Activated CD8-positive, alpha-beta T cell treated with anti-CD3 and anti-CD28 coated beads for 36 hours (primary cell): Measurements from ENCODE around the gene GAA. TPM values are rescaled to one million over a fixed set of nuclear protein-coding genes. Genes with fewer than 3 reads are reported as not detected.
A peak's percentile ranks its signal among the peaks of the same experiment; 100 is the strongest.

ENCODE experiments used
- ATAC-seq: fragments of 200-7000 bp; cut with Tn5 transposase; one replicate; pipeline ENCODE4 v1.10.0; 2021; ENCODE audit warnings: mild to moderate bottlenecking, moderate library complexity
- CTCF ChIA-PET: fragments of 350-600 bp; sonication (Branson Sonifier 250); formaldehyde crosslinking; loops from one replicate; lab custom pipeline; 2021; ENCODE audit warnings: antibody characterized with exemption; lab: Charles Lee
- POLR2A ChIA-PET: fragments of 350-600 bp; sonication (Branson Sonifier 250); formaldehyde crosslinking; loops from one replicate; lab custom pipeline; 2021; ENCODE audit warnings: antibody characterized with exemption; lab: Charles Lee
- DNase-seq: peaks from one replicate; pipeline ENCODE4 v3.0.0-alpha.2; 2020
- H3K27ac Mint-ChIP-seq: one replicate; pipeline ENCODE4 v1.8.0; 2021; ENCODE audit warnings: mild to moderate bottlenecking, mixed read lengths
- H3K27me3 Mint-ChIP-seq: one replicate; pipeline ENCODE4 v1.8.0; 2021; ENCODE audit warnings: mixed read lengths
- H3K36me3 Mint-ChIP-seq: one replicate; pipeline ENCODE4 v1.8.0; 2021; ENCODE audit warnings: low read depth, mixed read lengths
- H3K4me1 Mint-ChIP-seq: one replicate; pipeline ENCODE4 v1.8.0; 2021; ENCODE audit warnings: low read depth, mixed read lengths
- H3K4me3 Mint-ChIP-seq: one replicate; pipeline ENCODE4 v1.8.0; 2021; ENCODE audit warnings: mild to moderate bottlenecking, moderate library complexity, mixed read lengths
- H3K9me3 Mint-ChIP-seq: one replicate; pipeline ENCODE4 v1.8.0; 2021; ENCODE audit warnings: mixed read lengths
- CTCF ChIP-seq: fragments of 200-600 bp; IDR thresholded peaks from one replicate; pipeline ENCODE4 v1.8.0; 2022; ENCODE audit warnings: antibody characterized with exemption, mild to moderate bottlenecking
- intact Hi-C: fragments of 100-400 bp; cut with micrococcal nuclease; formaldehyde crosslinking; loops from one replicate; pipeline ENCODE4 v1.10.0; 2022
- total RNA-seq, 2 experiments: library from RNA; stranded (reverse); gene quantifications; one replicate each; pipeline ENCODE4 v1.2.3, GENCODE V29; 2021

GAA gene
- total RNA-seq, 2 experiments from 2014 or later: 42.6 to 46.2 TPM

DNA sequence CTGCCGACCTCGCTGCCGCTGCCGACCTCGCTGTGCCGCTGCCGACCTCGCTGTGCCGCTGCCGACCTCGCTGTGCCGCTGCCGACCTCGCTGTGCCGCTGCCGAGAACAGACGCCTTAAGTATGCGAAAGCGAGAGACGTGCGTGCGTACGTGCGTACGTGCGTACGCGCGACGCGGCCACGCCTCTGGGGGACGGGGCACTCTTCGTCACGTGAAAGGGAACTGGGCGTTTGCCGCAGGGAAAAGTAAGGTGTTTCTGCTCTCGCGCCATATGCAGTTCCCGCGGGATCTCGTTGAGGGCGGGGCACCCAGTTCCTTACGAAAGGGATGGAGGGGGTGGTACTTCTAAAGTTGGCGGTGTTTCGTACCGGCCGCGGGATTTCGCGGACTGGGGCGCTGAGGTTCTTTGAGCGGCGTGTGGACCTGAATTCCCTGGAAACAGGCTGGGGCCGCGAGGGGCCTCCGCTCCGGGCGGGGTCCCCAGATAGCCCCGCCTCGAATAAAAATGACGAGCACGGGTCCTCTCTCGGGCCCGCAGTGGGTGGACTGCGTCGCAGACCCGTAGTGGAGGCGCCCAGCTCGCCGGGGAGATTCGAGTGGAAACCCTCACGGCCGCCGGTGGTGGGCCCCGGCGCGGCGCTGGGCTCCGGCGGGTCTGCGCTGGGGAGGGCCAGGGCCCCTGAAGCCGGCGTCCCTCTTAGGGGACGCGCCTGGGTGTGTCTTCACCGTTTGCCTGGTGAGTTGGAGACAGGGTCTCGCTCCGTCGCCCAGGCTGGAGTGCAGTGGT lies 45.8 kb downstream of the GAA start, which contains the start of gene EIF4A3:
Gene EIF4A3, minus strand, starts transcription at position 94 of the 788 bp plus-strand sequence. CDS start 167 bp downstream, outside the sequence.
- H3K4me1 Mint-ChIP-seq: peaks cover 36% of the 10 kb centered on the region
- peaks cover 35% of the 10 kb centered on the region for H3K36me3 Mint-ChIP-seq
- POLR2A ChIA-PET: interaction anchor here (0.6 to 2.3 kb wide), 13 partner anchors 11 to 483 kb away, joined by 3 to 22 read pairs (median 4); partner anchors contain the start of genes CBX8 and GAA
- DNase-seq: peak; percentile 99
- H3K27me3 Mint-ChIP-seq: no peaks in the 10 kb centered on the region
- peak within 1 kb of the TSS; percentile 94 for H3K27ac Mint-ChIP-seq
- H3K4me3 Mint-ChIP-seq: peak within 1 kb of the TSS; percentile 84
- no peak for TF ChIP-seq CTCF
- ATAC-seq: peak; percentile 93
- CTCF ChIA-PET: interaction anchor here (1.4 to 2.4 kb wide), 3 partner anchors 46 to 139 kb away, joined by 3 to 14 read pairs (median 5); partner anchors contain the start of gene GAA
- H3K9me3 Mint-ChIP-seq: peaks cover 4% of the 10 kb centered on the region
- intact Hi-C loops: no loop called here

DNA sequence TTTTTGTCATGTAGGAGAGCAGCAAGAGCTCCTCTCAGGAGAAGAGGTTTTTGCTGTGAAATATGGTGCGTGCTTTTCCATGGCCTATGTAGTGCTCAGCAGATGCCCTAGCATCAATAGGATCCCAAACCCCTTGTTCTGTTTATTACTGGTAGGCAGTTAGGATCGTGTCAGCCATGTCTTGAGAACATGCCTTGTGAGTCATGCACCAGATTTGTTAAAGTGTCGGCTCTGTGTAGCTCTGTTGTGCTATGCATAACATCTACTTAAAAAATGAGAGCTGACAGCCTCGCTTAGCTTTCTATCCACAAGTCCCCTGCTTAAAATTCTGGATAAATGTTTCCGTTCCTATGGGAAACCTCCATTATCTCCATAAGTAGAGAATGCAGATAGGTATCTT lies 50.0 kb downstream of the GAA start:
- H3K27me3 Mint-ChIP-seq: no peaks in the 10 kb centered on the region
- ATAC-seq: no peak
- DNase-seq: no peak
- H3K36me3 Mint-ChIP-seq: peaks cover 4% of the 10 kb centered on the region
- intact Hi-C loops: no loop called here
- no peak overlapping the region for H3K27ac Mint-ChIP-seq
- peaks cover 13% of the 10 kb centered on the region for H3K4me1 Mint-ChIP-seq
- no peak for TF ChIP-seq CTCF
- H3K9me3 Mint-ChIP-seq: peaks cover 11% of the 10 kb centered on the region
- POLR2A ChIA-PET: interaction anchor here (2.3 kb wide), 1 partner anchor 11 kb away, joined by 9 read pairs; no protein-coding TSS in a partner anchor
- CTCF ChIA-PET: interaction anchor here (1.0 to 1.5 kb wide), 3 partner anchors 23 to 50 kb away, joined by 3 read pairs; partner anchors contain the start of gene GAA
- H3K4me3 Mint-ChIP-seq: no peak overlapping the region

GRCh38 chr17:80152081-80152702 lies 50.8 kb downstream of the GAA start:
- peaks cover under 1% of the 10 kb centered on the region for H3K36me3 Mint-ChIP-seq
- DNase-seq (peak; percentile 49), ATAC-seq (peak; percentile 52)
- H3K27ac Mint-ChIP-seq: no peak overlapping the region
- no peak overlapping the region for H3K4me3 Mint-ChIP-seq
- ChIA-PET POLR2A (no interaction called here), CTCF (interaction anchor here (1.5 kb wide), 1 partner anchor 44 kb away, joined by 3 read pairs; no protein-coding TSS in a partner anchor)
- peaks cover 13% of the 10 kb centered on the region for H3K4me1 Mint-ChIP-seq
- intact Hi-C loops: no loop called here
- no peak for TF ChIP-seq CTCF
- H3K27me3 Mint-ChIP-seq: no peaks in the 10 kb centered on the region
- H3K9me3 Mint-ChIP-seq: peaks cover 11% of the 10 kb centered on the region

DNA sequence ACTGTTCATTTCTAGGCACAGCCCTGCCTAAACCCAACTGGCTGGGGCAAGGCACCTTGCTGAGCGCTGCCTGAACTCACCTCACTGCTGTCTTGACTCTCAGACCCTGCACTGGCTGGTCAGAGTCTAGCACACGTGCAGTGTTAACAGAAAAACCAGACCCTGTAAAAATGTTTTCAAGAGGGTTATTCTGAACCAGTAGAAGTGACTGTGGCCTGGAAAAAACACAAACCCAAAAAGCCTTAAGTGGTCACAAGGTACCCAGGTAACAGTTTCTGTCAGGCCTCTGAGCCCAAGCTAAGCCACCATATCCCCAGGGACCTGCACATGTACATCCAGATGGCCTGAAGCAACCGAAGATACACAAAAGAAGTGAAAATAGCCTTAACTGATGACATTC lies 51.6 kb downstream of the GAA start:
- no peak for DNase-seq
- no peak for TF ChIP-seq CTCF
- no peaks in the 10 kb centered on the region for H3K27me3 Mint-ChIP-seq
- ChIA-PET POLR2A (no interaction called here), CTCF (no interaction called here)
- peaks cover 13% of the 10 kb centered on the region for H3K4me1 Mint-ChIP-seq
- no peak overlapping the region for H3K4me3 Mint-ChIP-seq
- no peaks in the 10 kb centered on the region for H3K36me3 Mint-ChIP-seq
- no peak for ATAC-seq
- H3K27ac Mint-ChIP-seq: no peak overlapping the region
- intact Hi-C loops: no loop called here
- H3K9me3 Mint-ChIP-seq: peaks cover 11% of the 10 kb centered on the region
